ENCODE results near the gene TCEAL9.
"Not testable (repeated sequence)": the region's sequence is repeated elsewhere in the genome, so short reads cannot be mapped to it uniquely, and the experiment has no call there.

The TCEAL9 gene

DNA sequence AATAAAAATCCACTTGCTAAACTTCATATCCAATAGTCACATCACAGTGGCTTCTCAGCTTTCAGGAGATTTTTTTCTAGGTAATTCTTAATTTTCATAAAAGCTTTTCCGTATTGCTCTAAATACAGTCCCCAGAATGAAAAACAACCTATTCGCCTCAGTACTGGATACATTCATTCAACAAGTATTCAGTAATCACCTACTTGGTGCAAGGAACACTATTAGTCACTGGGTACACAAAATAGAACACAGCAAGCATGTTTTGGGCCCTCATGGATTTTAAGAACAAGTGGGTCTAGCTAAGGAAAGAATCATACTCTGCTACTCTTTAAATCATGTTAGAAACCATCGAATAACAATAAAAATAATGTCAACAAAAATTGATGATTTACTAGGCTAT is 17.3 kb downstream of the TCEAL9 start:
- no peak for DNase-seq (ENCODE audit: low spot score)

DNA sequence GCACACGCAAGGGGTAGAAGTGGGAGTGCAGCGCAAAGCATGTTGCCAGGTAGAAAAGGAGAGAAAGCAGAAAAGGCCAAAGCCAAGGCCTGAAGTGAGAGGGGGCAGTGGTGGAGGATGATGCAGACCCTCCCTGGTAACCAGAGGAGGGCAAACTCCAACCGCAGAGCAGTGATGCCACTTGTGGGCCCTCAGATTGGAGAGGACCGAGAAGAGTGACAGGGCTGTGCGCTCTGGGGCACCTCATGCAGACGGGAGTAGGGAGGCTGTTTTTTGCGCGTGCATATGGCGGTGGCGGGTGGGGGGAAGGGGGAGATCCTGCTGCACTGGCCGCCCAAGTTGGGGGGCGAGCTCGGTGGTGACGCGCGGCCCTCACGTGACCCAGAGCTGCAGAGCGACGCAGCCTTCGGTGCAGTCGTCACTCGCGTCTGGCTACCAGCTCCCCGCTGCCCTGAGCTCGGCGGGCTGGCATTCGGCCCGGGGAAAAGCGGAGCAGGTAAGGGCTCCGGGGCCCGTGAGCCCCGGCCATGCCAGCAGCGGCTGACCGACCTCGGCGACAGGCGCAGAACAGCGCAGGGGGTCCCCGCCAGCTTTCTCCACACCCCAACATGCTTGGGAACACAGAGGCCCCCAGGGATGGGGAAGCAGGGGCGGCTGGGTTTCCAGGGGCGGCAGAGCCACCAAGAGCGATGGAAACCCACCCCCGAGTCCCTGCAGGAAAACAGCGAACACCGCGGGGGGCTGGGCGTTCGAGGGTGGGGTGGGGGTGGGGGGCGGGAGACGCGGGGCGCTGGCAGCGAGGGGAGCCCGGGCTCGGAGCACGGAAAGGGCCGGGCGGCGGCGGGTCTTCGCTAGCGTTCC is 20.0 kb downstream of the TCEAL9 start, which contains the start of gene BEX3:
BEX3 (plus strand) TSS at position 421 of the 861 bp plus-strand sequence. CDS start 984 bp downstream, outside the sequence.
- DNase-seq (ENCODE audit: low spot score), result peak; percentile 37

DNA sequence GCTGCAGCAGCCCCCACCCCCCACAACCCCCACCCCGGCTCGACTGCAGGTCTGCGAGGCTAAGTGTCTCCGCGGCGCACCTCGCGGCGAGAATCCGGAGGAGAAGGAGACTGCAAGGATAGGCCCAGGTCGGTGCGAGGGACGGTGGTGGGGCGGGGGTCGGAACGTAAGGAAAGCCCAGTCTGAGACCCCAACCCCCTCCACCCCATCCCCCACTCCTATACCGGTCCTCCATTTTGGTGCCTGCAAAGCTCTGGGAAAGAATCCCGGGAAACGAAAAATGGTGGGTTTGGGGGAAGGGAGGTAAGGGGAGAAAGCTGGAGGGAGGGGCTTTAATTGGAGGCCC is 20.6 kb downstream of the TCEAL9 start:
- DNase-seq (ENCODE audit: low spot score), result peak; percentile 24

DNA sequence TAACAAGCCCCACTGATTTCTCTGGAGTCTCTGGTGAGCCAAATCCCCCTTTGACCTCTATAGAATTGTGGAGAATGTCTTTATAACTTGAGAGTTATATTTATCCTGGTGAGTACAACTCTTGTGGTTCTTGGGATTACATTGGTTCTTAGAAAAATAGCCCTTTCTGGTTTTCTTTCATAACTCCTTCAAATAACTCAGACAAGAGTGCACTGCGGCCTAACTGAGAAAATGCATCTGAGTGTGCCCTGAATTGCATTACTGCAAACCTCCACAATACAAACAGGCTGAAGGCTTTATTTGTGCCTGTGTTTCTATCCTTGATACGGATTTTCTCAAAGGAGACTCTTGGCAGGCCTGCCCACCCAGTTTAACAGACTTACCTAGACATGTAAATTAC is 22.7 kb downstream of the TCEAL9 start:
- DNase-seq (ENCODE audit: low spot score), result no peak

DNA sequence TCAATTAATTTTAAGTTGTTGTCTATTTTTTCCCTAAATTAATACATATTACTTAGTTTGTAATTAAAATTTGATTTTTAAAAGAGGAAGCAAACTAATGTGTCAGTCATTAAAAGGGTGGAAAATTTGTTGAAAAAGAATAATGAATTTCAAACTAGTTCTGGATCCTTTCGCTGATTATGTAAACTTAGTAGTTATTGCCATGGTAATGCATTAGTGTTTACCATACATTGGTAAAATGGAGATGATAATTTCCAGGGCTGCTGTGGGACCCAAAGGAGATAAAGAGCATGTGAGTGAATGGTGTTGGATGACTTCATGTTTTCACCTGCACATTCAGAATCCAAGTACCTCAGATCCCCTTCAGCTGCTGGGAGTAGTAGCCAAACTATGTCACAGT is 26.6 kb downstream of the TCEAL9 start:
- DNase-seq (ENCODE audit: low spot score), result no peak

DNA sequence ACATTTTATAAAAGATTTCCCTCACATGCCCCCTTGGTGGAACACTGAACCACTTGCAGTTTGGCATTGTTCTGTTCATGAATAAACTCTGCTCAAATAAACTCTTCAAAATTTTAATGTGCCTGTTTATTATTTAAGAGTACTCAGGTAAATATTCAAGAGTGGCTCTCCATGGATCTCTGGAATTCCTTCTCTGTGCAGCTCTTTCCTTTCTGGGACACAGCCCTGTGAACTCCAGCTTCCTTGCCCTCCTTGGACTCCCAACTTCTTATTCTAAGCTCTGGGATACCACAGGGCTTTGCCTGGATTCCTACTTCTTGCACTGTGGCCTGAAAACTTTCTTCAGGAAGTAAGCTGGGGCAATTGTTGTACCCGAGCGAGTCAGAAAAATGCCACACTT is 28.4 kb downstream of the TCEAL9 start:
- no peak for DNase-seq (ENCODE audit: low spot score)

DNA sequence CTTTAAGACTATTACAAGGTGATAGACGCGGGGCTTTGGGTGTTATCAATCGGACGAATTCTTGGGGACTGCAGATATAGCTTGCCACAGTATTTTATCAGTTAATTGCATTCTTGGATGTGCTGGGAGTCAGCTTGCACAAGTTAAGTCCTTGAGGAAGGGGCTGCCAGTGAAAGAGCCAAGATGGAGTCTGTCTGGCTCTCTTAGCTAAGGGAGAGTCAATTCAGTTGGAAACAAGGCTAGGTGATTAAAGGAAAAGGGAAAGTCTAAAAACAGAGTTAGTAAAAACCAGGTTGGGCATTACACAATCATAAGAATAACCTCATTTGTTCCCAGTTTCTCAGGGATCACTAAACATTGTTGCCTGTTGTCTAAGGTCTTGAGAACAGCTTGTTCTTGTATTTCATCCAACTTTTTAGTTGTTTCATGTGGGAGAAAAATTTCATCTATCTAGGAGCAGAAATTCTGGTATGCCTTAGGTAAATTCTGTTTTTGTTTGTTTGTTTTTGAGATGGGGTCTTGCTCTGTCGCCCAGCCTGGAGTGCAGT is 29.1 kb downstream of the TCEAL9 start:
- not testable (repeated sequence) for DNase-seq (ENCODE audit: low spot score)

- DNase-seq (ENCODE audit: low spot score), result no peak
Observed at GRCh38 chrX:103386332-103386731, 30.0 kb downstream of the TCEAL9 start.

DNA sequence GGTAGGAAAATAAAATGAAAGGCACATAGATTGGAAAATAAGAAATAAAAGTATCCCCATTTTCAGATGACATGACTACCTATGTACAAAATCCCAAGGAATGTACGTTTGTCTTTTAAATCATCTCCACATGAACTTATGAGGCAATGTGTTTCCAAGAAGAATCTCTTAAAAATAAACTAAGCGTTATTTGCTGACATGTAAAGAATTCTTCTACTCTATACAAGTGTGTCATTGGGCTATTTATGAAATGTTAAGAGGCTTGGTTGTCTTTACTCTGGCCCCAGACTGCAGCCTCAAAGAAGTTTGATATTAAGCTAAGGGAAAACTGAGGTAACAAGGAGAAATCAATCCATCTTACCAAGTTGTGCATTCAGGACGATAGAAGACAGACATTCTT is 37.2 kb downstream of the TCEAL9 start:
- no peak for DNase-seq (ENCODE audit: low spot score)

GRCh38 chrX:103396186-103396585 is 39.9 kb downstream of the TCEAL9 start:
- DNase-seq (ENCODE audit: low spot score), result peak; percentile 13

GRCh38 chrX:103396660-103397059 is 40.4 kb downstream of the TCEAL9 start:
- DNase-seq (ENCODE audit: low spot score), result no peak

- DNase-seq (ENCODE audit: low spot score), result no peak
Observed at GRCh38 chrX:103397707-103398106, 41.4 kb downstream of the TCEAL9 start.

DNA sequence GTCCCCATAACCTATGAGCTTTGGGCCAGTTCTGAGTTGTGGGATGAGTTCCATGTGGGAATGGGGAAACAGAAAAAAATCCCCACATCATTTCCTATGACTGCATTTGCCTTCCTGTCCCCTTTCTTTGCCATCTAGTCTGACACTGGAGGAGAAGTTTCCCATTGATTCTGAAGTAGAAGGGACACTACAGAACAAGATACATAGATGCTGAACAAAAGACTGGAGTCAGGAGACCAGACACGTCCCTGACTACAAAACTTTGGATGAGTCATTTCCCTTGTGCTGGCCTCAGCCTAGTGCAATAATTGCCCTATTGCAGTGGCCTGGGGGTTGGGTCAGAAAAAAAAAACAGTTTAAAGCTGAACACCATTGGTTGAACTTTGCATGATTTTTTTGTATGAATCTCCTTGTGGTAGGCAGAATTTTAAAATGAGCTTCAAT is 42.1 kb downstream of the TCEAL9 start:
- peak; percentile 78 for DNase-seq (ENCODE audit: low spot score)

GRCh38 chrX:103399744-103400143 is 43.4 kb downstream of the TCEAL9 start:
- no peak for DNase-seq (ENCODE audit: low spot score)

- DNase-seq (ENCODE audit: low spot score), result no peak
Observed at GRCh38 chrX:103400931-103401330, 44.6 kb downstream of the TCEAL9 start.

- DNase-seq (ENCODE audit: low spot score), result peak; percentile 65
Observed at GRCh38 chrX:103404231-103405008, 48.1 kb downstream of the TCEAL9 start.

- DNase-seq (ENCODE audit: low spot score), result no peak
Observed at GRCh38 chrX:103405009-103405333, 48.7 kb downstream of the TCEAL9 start.

DNA sequence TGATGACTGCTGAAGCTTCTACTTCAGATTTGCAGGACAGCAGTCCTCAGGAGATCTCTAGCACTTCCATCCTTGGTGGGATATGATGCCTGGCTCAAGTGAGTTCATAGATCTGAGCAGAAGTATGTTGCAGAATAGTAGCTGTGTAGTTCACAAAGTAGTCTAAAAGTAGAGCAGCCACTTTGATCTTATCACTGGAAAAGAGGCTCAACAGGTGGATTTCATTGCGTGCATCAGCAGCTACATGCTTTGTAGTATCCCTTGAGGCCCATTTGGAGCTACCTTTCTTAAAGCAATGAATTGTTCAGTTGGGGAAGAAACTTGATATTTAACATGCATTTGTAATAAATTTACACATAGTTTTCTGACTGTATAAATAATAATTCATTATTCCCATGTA is 50.0 kb downstream of the TCEAL9 start:
- no peak for DNase-seq (ENCODE audit: low spot score)

- DNase-seq (ENCODE audit: low spot score), result no peak
Observed at GRCh38 chrX:103407776-103408175, 51.5 kb downstream of the TCEAL9 start.

Data from SW480 (cell line).